SH-SY5Y (cell line): Measurements from ENCODE around the gene IL1R1.

Source experiments
- GATA2 ChIP-seq: IDR thresholded peaks from 2 replicates; pipeline ENCODE4 v1.6.1; 2011; ENCODE audit warnings: mild to moderate bottlenecking, low read depth, low read length
- GATA3 ChIP-seq: IDR thresholded peaks from 2 replicates; pipeline ENCODE4 v1.6.1; 2011; ENCODE audit warnings: low read depth, mild to moderate bottlenecking, low read length, moderate library complexity

IL1R1 gene

DNA sequence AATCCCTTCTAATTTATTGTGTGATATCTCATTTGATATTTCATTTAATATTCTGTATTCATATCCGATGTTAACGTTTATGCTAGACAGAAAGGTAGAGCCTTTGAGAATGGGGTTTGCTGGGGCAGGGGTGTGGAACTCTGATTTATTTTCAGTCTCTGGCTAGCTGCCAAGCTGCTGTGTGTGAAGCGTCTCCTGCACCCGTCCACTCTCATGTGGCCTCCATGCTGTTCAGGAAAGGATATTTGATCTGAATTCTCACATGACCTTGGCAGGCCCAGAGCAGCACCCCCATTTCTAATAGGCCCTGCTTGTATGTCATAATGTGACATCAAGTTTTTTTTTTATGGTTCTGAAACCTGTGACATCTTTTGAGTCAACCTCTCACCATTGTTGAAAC lies 1.6 kb downstream of the IL1R1 start:
- no peak for TF ChIP-seq GATA2
- no peak for TF ChIP-seq GATA3

DNA sequence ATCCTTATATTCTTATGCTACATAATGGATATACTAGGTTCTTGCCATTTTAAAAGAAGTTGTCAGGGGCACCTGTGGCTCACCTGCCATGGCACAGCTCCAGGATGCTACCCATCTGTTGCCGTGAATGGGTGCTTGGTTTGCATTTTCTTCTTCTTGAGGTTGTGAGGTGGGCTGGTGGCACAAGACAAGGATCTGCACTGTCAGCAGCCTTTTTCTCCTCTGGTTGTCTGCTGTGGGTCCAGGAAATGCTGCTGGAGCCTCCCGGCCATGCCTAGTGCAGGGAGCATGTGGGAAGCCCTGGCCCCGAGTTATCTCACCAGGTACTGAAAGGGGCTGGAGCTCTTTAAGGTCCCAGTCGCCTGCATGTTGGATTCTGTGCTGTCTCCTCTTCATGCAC lies 2.6 kb downstream of the IL1R1 start:
- no peak for TF ChIP-seq GATA3
- no peak for TF ChIP-seq GATA2

DNA sequence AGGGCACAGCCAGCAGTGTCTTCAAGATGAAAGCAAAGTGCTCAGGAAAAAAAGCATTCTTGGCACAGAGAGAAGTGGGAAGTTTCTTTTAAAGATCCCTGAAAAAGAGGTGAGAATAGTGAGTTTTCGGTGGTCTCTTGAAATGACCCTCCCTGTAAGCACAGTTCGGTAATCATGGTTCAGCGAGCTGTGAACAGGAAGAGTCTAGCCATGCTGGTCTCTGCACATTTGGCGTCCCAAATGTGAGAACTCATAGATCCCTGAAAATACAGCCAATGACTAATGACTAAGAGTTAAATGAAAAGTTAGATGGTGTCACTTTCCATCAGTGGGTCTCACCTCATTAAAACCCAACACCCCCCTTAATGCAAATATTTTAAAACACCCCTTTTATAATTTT lies 3.4 kb downstream of the IL1R1 start:
- TF ChIP-seq GATA3 (no peak), GATA2 (no peak)

DNA sequence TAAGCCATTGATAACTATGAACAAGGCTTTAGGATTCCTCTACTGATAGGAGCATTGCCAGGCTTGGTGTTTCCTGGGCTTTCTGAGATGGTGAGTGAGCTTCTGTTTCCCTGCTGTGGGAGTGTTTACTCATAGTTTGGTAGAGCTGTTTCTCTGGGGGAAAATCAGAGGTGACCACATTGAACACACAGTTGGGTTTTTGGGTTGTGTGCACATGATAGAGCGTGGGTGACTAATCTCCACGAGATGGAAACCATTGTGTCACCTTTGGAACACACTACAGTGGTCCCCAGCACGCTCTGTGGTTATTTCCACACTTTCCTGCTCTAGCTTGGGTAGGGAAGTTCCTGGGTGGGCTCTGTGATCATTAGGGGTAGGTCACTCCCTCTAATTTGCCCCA lies 5.4 kb downstream of the IL1R1 start:
- TF ChIP-seq GATA2 (no peak), GATA3 (no peak)

GRCh38 chr2:102149243-102149642 lies 6.7 kb downstream of the IL1R1 start:
- no peak for TF ChIP-seq GATA3
- TF ChIP-seq GATA2: no peak

- TF ChIP-seq GATA2 (no peak), GATA3 (no peak)
These were observed 7.3 kb downstream of the IL1R1 start for GRCh38 chr2:102149644-102150455.

DNA sequence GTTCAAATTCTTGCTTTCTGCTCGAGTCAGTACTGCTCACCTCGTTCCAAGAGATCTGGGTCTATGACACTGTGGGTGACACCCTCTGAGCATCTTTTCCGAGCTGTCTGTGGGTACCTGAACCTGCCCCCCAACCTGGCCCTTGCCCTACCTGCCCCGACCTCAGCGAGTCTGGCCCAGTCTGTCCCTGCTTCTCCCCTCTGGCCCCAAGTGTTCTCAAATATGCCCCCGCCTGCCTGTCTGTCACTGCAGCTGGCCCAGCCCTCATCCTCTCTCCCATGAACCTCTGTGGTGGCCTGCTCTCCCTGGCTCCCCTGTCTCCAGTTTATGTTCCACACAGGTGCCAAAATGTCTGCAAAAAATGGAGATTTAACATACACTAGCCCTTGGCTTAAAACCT lies 11.8 kb downstream of the IL1R1 start:
- TF ChIP-seq GATA2 (no peak), GATA3 (no peak)

DNA sequence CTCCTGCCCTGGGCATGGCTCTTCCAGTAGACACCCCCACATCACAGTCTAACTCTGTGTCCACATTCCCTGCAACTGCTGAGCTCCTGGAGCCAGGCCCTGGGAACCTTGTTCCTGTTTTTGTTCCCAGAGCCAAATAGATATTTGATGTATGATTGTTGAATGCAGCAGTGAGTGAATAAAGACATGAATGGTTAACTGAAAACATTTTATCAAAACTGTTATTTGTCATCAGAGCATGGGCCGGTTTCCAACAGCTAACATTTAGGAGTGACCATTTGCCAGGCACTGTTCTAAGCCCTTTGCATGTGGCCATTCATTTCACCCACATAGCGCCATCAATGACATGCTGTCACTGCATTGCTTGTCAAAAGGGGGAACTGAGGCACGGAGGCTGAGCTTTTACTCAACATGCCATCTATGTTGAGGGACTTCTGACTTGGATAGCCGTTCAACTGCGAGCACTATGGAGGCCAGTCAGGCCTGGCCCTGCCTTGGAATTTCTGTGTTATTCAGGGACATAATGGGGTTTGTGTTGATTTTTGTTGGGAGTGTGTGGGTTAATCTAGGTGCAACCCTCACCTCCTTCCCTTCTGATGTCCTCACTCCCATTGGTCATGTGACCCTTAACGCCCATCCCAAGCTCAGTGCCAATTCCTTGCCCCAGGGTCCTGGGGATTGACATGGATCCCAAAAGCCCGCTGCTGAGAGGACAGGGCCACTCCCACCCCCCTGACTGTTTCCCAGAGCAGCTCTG lies 12.6 kb downstream of the IL1R1 start:
- TF ChIP-seq GATA3: no peak
- no peak for TF ChIP-seq GATA2

GRCh38 chr2:102155703-102156515 lies 13.4 kb downstream of the IL1R1 start:
- TF ChIP-seq GATA3 (no peak), GATA2 (no peak)

- TF ChIP-seq GATA2: no peak
- TF ChIP-seq GATA3: no peak
These were observed 15.6 kb downstream of the IL1R1 start for GRCh38 chr2:102158011-102158755.

DNA sequence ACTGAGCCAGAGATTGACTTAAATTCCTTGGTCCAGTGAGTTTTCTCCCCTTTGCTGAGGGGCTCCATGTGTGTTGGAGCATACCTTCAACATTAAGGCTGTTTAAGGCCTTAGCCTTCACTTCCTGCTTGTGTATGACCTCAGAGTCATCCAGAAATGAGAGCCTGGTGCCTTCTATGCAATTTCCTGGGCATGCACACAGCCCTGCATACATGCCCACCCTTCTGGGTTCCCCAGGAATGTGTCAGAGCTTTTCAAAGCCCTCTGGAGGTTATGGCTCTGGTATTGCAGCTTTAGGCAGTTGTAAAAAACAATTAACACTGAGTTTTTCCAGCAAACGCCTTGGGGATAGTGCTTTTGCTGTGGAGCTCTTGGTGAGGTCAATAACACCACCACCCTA lies 16.7 kb downstream of the IL1R1 start:
- TF ChIP-seq GATA3 (no peak), GATA2 (no peak)

GRCh38 chr2:102166189-102166845 lies 23.8 kb downstream of the IL1R1 start:
- no peak for TF ChIP-seq GATA2
- no peak for TF ChIP-seq GATA3

DNA sequence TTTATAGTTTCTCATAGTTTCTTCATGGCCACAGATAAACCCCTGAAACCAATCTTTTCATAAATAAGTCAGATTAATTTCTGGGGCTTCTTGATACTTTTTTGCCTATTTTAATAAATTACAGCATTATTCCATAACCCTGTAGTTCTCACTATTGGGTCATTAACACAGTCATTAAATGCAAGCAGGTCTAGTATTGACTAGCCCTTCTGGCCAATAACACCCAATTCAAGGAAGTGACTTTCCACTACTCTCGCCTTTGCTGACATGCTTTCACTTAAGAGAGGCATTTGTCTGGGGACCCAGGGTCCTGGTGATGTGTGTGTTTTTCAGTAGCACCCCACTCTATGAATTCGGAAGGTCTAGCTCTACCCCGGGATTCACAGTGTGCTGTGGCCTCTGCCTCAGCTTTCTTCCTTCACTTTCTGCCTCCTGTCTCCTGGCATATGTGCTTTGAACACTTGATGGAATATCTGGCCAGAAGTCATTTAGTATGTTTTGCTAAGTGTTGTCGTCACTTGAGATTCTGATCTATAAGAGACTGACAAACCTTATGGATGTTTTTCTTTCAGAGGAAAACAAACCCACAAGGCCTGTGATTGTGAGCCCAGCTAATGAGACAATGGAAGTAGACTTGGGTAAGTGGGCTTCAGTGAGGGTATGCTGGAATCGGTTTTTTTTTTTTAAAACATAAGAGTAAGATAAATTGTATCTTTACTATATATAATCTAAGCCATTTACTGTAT lies 25.7 kb downstream of the IL1R1 start:
- TF ChIP-seq GATA3 (no peak), GATA2 (no peak)
